Raji (cell line): ENCODE results near the gene ZNF33B.

Experiments
- POLR2A ChIP-seq: IDR thresholded peaks from 2 replicates; pipeline ENCODE4 v1.6.1; 2011; ENCODE audit warnings: low read depth, low read length, control low read depth; ENCODE audit not compliant: insufficient read depth

The ZNF33B gene

GRCh38 chr10:42635098-42635497 is 3.3 kb downstream of the ZNF33B start:
- TF ChIP-seq POLR2A, result no peak

GRCh38 chr10:42632564-42632963 is 5.8 kb downstream of the ZNF33B start:
- no peak for TF ChIP-seq POLR2A

GRCh38 chr10:42630537-42631134 is 7.7 kb downstream of the ZNF33B start:
- TF ChIP-seq POLR2A, result no peak

GRCh38 chr10:42623929-42624328 is 14.4 kb downstream of the ZNF33B start:
- TF ChIP-seq POLR2A, result no peak

GRCh38 chr10:42618424-42618823 is 19.9 kb downstream of the ZNF33B start:
- TF ChIP-seq POLR2A, result no peak

GRCh38 chr10:42615419-42615818 is 23.0 kb downstream of the ZNF33B start:
- TF ChIP-seq POLR2A, result no peak

GRCh38 chr10:42609872-42610271 is 28.5 kb downstream of the ZNF33B start:
- no peak for TF ChIP-seq POLR2A

GRCh38 chr10:42598249-42598873 is 40.0 kb downstream of the ZNF33B start:
- no peak for TF ChIP-seq POLR2A

GRCh38 chr10:42596196-42596595 is 42.2 kb downstream of the ZNF33B start:
- TF ChIP-seq POLR2A, result no peak

GRCh38 chr10:42594246-42594650 is 44.1 kb downstream of the ZNF33B start:
- no peak for TF ChIP-seq POLR2A

GRCh38 chr10:42593284-42593683 is 45.1 kb downstream of the ZNF33B start:
- no peak for TF ChIP-seq POLR2A

- no peak for TF ChIP-seq POLR2A
Observed at GRCh38 chr10:42583828-42584227, 54.5 kb downstream of the ZNF33B start.

- no peak for TF ChIP-seq POLR2A
Observed at GRCh38 chr10:42578019-42578418, 60.4 kb downstream of the ZNF33B start.

- no peak for TF ChIP-seq POLR2A
Observed at GRCh38 chr10:42576338-42576737, 62.0 kb downstream of the ZNF33B start.

GRCh38 chr10:42574336-42574735 is 64.0 kb downstream of the ZNF33B start:
- no peak for TF ChIP-seq POLR2A

GRCh38 chr10:42556931-42557330 is 81.4 kb downstream of the ZNF33B start:
- TF ChIP-seq POLR2A, result no peak

GRCh38 chr10:42553064-42553407 is 85.3 kb downstream of the ZNF33B start:
- TF ChIP-seq POLR2A, result no peak
